ENCODE data around the gene KRT35.

GRCh38 chr17:41464173-41464572 is 16.8 kb downstream of the KRT35 start:
- TF ChIP-seq CTCF (IDR thresholded peaks at IDR 0.05) (no peak), POLR2A (IDR thresholded peaks at IDR 0.05) (no peak), POLR2AphosphoS5 (IDR thresholded peaks at IDR 0.05) (no peak), EP300 (IDR thresholded peaks at IDR 0.05) (no peak)

Data from stomach (tissue), 4 donors.